GM18517 (cell line): ENCODE data around the gene PROK1.
"Not testable (repeated sequence)": the region's sequence is repeated elsewhere in the genome, so short reads cannot be mapped to it uniquely, and the experiment has no call there.

Source experiments
- ATAC-seq: cut with Tn5 transposase; IDR thresholded peaks from one replicate; pipeline ENCODE4 v1.9.1; 2021; ENCODE audit warnings: mild to moderate bottlenecking, moderate library complexity; ENCODE audit not compliant: unreplicated experiment

Gene PROK1

DNA sequence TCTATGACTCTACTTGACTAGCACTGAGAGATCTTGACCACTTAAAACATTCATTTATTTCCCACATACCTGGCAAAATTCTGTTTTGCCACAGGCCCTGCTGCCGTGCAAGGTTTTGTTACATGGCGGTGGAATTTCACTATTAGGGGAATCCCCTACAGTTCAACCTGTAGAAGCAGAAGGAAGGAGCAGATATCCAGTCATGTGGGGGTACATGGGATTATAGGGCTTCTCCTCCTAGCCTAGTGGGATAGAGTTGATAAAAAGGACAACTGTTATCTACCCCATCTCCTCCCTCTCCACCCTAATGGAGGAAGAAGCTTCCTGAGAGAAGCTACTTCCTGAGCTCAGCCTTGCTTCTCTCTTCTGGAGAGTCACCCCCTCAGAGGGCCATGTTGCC, 17.7 kb upstream of the PROK1 start:
- ATAC-seq, result no peak

DNA sequence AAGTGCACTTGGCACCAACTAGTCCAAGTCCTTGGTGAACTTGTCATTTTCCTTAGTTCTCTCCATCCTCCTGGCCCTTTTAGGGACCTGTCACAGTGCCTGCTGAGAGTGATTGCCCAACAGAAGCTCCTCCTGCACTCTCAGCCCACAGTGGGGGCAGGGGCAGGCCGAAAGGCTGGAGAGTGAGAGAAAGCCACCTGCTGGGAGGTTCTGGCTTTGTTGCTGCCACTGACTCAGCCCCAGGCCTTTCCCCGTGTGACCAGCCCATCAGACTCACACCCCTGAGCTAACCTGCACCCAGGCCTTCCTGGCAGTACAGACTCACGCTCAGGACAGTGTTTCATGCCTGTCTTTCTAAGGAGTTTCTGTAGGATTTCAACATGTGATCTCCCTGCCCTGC, 17.1 kb upstream of the PROK1 start:
- no peak for ATAC-seq

DNA sequence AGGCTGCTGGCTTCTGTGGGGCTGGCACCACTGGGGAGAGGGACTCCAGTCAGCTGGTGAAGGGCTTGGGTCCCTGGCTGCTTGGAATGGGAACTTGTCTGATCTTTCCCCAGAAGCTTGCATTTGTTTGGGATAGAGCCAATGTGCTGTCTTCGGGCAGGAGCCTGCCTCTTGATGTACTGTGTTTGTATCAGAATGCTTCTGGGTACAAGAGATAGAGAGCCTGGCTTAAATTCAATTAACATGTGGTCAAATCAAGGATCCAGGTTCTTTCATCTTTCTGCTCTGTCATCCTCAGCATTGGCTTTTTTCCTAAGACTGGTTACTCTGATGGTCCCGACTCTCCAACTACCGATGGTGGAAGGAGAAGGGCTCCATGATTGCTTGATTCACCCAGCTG, 16.0 kb upstream of the PROK1 start:
- no peak for ATAC-seq

DNA sequence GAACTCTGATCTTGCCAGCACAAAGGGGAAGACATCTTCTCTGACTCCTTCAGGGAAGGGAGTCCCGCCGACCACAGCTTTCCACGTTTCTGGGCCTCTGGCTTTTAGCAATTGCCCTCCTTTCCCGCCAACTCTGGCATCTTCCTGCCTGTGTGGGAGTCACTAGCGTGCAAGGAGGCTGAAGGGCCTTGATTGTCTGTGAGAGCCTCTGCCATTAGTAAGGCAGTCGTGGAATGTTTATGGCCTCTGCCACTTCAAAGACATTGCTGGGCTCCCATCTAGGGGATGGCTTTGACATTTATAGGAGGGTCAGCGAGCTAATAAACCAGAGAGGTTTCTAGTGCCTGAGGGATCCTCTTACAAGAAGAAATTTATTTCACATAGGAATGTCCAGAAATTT, 14.3 kb upstream of the PROK1 start:
- ATAC-seq, result no peak

DNA sequence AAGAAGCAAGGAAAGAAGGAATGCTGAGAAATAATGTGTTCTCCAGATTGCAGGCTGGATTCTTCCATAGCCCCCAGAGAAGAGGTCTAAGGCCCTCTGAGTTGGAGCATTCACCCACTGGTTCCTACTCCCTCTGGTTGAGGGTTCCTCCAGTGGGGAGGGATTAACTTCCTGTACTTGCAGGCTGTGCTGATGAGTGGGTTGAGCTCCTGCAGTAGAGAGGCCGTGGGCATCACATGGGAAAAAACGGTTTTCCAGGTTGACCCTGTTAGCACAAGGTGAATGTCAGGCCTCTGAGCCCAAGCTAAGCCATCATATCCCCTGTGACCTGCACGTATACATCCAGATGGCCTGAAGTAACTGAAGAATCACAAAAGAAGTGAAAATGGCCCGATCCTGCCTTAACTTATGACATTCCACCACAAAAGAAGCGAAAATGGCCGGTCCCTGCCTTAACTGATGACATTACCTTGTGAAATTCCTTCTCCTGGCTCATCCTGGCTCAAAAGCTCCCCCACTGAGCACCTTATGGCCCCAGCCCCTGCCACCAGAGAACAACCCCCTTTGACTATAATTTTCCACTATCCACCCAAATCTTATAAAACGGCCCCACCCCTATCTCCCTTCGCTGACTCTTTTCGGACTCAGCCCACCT, 13.2 kb upstream of the PROK1 start:
- not testable (repeated sequence) for ATAC-seq

DNA sequence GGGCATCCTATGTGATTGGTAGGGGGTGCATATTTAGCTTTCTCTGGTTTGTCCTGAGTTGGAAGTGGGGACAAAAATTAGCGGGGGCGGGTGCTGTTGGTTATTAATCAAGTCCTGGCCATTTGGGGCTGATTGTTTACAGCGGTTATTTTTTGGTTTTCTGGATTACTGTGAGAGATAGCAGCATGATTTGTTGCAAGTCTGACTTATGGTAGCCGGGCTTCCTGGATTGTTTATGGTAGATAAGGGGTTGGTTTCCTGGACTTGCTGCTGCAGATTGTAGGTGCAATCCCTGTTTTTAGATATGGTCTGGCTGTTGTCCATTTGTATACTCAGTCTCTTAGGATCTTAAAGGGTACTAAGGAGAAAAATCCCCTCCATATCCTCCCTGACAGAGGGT, 12.1 kb upstream of the PROK1 start:
- no peak for ATAC-seq

DNA sequence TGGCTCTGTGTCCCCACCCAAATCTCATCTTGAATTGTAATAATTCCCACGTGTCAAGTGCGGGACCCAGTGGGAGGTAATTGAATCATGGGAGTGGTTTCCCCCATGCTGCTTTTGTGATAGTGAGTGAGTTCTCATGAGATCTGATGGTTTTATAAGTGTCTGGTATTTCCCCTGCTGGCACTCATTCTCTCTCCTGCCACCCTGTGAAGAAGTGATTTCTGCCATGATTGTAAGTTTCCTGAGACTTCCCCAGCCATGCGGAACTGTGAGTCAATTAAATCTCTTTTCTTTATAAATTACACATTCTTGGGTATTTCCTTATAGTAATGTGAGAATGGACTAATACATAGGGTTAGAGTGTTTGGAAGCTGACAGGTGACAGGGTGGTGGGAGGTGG, 11.1 kb upstream of the PROK1 start:
- not testable (repeated sequence) for ATAC-seq

DNA sequence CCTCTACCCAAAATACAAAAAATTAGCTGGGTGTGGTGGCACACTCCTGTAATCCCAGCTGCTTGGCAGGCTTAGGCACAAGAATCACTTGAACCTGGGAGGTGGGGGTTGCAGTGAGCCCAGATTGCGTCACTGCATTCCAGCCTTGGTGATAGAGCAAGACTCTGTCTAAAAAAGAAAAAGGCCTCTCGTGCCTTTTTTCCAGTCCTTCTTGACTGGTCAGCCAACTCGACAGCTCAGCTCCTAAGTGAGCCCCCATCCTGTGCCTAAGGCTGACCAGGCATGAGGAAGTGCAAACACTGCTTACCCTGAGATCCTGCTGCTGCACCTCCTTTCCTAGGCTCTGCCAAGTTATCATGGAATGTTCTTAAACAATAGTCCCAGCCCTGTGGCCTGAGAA, 10.1 kb upstream of the PROK1 start:
- no peak for ATAC-seq

DNA sequence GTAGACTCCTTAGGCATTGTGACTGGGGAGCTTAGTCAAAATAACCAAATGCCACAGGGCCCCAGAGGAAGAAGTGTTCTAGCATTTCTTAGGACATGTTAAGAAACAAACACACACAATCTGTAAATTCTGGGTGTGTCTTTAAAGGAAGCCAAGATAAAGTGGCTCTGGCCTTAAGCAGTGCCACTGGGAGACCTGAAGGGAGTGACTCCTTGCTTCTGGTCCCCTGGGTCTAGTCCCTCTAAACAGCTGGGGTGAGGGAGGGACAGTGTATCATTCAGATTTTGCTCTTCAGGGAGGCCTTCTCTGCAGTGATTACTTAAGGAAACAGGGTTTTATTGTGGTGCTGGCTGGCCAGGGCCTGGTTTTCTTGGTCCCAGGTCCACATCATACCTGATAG, 9.1 kb upstream of the PROK1 start:
- ATAC-seq, result no peak

DNA sequence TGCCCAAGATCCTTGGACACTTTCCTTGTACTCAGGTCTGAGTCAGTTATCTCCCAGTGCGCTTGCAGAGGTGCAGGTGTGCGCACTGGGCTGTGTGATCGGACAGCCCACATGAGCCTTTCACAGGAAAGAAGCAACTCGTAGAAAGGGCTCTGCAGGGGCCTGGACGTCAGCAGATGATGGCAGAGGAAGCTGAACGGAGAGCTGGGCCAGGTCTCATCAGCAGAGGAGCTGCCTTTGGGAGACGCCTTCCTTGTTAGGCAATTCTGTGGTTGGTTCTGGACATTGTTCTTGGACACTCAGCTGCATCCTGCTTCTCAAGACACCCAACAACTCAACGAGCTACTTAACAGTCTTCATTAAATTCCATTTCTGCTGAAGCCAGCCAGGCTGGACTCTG, 7.5 kb upstream of the PROK1 start:
- ATAC-seq, result no peak

DNA sequence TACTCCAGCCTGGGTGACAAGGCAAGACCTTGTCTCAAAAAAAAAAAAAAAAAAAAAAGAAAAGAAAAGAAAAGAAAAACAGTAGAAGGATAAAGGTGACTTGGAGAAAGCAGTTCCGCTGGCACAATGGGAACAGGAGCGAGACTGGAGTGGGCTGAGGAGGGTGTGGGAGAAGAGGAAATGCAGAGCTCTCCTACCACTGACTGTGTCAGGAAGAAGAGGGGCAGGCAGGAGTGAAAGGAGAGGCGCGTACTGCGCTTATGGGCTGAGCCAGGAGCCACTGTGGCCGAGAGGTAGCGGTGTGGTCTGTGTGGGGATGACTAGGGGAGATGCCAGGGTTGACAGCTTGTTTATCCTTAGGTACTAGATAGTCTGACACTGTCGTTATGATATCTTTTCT, 6.4 kb upstream of the PROK1 start:
- ATAC-seq, result no peak

DNA sequence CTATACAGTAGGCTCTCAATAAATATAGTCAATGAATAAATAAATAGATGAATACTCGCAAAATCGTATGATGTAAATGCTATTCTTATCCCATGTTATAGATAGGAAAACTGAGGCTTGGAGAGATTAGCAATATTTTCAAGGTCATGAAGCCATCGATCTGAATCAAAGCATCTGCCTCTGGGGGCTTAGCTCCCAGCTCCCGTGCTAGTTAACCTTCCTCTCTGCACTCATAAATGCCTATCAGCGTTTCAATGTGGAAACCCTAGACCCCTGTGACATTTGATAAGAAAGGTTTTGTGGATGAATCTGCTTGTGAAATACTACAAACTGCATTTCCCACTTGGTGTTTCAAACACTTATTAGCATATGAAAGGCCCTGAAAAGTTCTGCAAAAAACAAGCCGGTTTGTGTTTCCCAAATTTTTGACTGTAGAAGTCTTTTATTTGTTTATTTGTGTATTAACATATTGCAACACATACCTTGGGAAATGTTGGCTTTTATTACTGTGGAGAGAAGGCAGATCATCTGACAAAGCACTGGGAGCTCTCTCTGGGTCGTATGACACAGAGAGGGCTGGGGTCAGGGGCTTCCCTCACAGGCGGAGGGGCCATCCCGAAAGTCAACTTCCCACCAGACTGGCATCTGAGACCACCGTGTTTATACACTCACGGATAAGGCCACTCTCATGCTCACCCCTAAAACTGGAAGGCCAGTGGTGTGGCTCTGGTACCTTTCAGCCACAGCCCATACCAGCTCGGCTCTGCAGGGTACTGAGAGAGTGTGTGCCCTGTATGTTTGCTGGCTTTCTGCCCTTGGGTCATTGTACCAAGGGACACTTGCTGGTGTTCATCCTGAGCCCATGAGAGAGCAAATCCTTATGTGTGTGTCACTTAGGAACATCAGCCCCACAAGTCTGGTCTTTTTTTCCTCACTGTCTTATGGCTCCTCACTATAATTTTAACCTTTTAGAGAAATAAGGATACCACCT, 993 bp upstream of the PROK1 start:
- no peak for ATAC-seq

DNA sequence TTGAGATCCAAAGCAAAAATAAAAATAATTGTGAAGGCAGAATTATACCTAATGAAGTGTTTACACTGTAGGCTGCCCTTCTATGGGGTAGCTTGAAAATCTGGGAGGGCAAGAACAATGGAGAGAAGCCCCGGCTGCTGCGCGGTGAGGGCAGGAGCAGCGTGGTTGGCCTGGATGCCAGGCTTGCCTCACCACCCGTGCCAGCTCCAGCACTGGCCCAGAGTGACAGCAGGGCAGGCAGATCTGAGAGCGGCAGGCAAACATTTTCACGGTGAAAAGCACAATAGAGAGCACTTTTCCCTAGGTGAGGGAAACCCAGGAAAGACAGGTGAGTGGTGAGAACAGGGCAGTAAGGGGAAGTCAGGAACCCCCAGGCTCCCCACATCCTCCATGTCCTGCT, 1.4 kb downstream of the PROK1 start:
- ATAC-seq, result no peak

DNA sequence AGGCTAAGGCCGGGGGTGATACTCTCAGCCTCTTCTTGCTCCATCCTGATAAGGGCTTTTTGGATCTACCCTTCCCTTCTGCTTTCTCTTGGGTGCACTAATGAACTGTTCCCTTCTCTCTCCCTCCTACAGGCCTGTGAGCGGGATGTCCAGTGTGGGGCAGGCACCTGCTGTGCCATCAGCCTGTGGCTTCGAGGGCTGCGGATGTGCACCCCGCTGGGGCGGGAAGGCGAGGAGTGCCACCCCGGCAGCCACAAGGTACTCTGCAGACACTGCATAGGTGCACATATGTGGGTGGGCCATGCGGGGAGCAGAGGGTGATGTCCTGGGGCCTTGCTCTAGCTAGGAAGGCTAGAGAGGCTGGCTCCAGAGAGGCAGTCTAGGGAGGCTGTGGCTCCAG, 2.9 kb downstream of the PROK1 start:
- ATAC-seq, result no peak

DNA sequence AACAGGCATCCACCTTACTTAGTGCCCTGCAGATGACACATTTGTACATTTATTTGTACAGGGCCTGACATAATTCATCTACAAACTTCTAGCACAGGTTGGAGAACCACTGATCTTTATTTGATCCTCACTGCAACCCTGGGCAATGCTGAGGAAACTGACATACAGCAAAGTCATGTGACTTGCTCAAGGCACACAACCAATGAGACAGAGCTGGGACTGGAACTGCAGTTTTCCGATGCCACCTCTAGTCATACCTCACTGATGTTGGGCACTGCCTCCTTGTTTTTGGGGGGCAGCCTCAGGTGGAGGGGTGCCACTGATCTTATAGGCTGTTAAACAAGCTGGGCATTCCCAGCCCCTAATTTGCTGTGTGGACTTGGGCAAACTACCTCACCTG, 3.4 kb downstream of the PROK1 start:
- no peak for ATAC-seq

DNA sequence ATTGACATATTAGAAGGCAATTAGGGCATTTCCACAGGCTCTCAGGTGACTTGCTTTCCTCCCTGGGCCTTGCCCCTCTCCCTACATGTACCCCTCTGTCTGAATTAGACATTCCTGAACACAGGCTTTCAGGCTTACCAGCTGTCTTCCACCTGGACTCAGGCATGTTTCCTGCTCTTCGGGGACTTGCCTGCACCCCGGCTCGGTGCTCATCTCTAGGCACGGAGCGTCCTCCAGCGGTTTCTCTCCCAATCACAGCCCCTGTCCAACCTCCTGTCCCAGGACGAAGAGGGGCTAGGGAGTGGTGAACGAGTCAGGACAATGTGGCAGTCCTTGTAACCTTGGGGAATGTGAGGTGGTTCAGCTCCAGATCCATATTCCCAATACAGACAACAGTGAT, 4.2 kb downstream of the PROK1 start:
- no peak for ATAC-seq

DNA sequence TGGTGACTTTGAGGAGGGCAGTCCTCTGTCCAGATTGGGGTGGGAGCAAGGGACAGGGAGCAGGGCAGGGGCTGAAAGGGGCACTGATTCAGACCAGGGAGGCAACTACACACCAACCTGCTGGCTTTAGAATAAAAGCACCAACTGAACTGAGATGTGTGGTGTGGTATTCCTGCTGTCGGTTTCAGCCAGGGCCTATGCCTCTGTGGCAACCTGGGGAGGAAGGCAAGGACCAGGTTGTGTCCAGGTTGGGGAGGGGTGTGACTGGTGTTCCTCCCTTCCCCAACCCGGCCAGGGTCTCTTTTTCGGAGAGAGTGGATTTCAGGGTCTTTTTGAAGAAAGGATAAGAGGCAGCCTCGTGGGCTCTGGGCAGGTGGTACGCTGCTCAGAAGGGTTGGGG, 6.3 kb downstream of the PROK1 start:
- ATAC-seq, result no peak

DNA sequence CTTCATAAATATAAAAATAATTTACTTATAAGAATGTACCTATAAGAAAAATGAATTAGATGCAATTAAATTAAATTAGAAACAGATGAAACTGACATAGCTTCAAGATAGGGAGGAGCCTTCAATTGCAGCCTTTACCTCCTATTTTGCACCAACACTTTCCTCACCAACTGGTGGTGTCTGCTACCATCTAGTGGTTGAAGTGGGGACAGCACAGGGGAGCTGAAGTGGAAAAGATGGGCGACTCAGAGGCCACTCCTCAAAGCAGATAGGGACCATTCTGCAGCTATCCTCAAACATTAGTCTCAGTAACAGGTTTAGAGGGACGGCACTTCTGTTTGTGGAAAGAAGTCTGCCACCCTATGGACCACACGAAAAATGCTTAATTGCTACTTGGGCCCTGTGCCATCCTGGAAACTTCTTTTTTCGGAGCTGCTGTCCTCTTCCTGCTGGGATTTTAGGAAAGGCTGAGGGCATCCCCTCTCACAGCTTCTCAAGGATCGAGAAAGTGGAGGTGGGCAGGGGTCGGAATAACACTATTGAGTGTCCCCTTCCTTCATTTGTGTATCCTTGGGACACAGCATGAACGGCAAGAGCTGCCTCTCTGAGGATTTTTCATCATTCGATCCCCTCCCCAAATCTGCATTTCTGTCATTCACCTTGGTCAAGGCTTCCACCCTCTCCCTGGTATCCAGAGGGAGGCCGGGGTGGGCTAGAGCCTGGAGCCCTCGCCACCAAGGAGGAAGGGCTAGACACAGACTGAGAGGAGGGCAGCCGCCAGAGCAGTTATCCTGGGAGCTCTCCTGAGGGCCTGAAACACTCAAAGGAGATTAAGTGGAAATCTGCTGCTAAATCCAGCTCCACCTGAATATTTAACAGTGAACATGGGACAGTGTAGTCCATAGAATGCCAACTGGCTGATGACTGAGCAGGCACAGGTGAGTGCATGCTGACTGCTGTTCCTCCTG, 9.6 kb downstream of the PROK1 start:
- ATAC-seq, result no peak

DNA sequence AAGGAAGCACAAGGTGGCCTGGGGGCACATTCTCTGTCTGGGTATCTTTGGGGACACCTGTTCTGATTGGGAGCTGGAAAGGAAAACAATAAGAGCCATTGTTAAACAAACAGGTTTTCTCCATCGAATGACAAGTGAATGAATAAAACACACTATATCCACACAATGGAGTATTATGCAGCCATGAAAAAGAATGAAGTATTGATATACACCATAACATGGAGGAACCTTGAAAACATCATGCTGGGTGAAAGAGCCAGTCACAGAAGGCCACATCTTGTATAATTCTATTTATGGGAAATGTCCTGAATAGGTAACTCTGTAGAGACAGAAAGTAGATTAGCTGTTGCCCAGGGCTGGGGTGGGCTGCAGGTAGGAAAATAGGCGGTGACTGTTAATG, 11.1 kb downstream of the PROK1 start:
- no peak for ATAC-seq

DNA sequence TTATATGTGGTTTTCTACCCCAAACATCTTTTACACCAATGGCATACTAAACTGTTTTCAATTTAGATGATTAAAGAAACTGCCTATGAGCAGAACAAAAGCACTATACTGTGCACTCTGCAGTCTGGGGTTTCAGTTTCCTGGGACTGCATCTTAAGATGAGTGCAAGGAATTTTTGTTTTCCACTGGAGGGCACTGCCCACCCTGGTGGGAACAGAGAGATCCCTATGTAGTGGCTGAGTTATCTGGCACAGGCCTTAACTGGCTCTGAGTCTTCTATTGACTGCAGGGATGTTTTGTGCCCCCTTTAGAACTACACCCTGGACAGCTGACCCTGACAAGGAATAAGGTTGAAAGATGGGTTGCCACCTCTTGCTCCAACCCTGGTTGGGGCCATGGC, 12.0 kb downstream of the PROK1 start:
- no peak for ATAC-seq

DNA sequence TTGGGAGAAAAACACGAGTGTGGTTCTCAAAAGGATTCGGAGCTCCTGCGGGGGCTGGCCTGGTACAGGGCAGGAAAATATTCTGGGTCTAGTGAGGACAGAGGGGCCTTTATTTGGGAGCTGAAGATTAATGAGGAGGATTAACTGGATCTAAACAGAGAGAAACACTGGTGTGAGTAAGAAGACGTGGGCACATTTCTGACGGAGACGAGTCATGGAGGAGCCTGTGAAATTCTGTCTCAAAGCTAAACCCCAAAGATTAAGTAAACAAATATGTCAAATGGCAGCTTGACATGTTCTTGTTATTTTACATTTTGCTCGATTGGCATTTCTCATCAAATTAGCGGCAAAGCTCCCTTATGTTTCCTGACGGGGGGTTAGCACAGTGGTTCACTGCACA, 12.8 kb downstream of the PROK1 start:
- no peak for ATAC-seq
